ENCODE measurements around the gene DNAI1.

DNA sequence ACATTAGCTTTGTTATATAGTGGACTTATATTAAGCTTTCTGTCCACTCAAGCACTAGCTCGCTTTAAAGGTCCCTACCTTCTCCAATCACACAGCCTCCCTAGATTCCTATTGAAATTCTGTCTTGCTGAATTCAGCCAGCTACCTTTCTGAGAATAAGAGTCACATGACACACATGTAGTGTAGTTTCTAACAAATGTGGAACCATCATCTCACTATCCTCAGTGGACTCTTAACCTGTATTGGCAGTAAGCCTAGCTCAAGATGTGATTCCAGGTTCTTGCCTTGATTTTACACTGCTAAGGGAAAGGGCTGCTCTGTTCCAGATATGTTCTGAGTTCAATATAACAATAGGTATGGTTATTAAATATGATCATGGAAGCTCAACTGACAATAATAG, 11.7 kb upstream of the DNAI1 start:
- TF ChIP-seq TAF1 (IDR thresholded peaks at IDR 0.05; ENCODE audit: borderline replicate concordance, insufficient read depth, low read length) (no peak), POLR2AphosphoS5 (IDR thresholded peaks at IDR 0.05; ENCODE audit: low read depth, low read length) (no peak), SIN3A (IDR thresholded peaks at IDR 0.05; ENCODE audit: borderline replicate concordance, insufficient read depth, low read length) (no peak)
- TF ChIP-seq, protein P1, sequence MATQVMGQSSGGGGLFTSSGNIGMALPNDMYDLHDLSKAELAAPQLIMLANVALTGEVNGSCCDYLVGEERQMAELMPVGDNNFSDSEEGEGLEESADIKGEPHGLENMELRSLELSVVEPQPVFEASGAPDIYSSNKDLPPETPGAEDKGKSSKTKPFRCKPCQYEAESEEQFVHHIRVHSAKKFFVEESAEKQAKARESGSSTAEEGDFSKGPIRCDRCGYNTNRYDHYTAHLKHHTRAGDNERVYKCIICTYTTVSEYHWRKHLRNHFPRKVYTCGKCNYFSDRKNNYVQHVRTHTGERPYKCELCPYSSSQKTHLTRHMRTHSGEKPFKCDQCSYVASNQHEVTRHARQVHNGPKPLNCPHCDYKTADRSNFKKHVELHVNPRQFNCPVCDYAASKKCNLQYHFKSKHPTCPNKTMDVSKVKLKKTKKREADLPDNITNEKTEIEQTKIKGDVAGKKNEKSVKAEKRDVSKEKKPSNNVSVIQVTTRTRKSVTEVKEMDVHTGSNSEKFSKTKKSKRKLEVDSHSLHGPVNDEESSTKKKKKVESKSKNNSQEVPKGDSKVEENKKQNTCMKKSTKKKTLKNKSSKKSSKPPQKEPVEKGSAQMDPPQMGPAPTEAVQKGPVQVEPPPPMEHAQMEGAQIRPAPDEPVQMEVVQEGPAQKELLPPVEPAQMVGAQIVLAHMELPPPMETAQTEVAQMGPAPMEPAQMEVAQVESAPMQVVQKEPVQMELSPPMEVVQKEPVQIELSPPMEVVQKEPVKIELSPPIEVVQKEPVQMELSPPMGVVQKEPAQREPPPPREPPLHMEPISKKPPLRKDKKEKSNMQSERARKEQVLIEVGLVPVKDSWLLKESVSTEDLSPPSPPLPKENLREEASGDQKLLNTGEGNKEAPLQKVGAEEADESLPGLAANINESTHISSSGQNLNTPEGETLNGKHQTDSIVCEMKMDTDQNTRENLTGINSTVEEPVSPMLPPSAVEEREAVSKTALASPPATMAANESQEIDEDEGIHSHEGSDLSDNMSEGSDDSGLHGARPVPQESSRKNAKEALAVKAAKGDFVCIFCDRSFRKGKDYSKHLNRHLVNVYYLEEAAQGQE (IDR thresholded peaks at IDR 0.05; ENCODE audit: insufficient read depth in 1 of 2, low read depth in 2 of 2, low read length in 2 of 2), result no peak

All from PFSK-1 (cell line).